ENCODE measurements around the gene PPP1R1B. TPM values are rescaled to one million over a fixed set of nuclear protein-coding genes. Genes with fewer than 3 reads are reported as not detected.

PPP1R1B gene
- total RNA-seq, 2 donors from 2014 or later, result not detected

DNA sequence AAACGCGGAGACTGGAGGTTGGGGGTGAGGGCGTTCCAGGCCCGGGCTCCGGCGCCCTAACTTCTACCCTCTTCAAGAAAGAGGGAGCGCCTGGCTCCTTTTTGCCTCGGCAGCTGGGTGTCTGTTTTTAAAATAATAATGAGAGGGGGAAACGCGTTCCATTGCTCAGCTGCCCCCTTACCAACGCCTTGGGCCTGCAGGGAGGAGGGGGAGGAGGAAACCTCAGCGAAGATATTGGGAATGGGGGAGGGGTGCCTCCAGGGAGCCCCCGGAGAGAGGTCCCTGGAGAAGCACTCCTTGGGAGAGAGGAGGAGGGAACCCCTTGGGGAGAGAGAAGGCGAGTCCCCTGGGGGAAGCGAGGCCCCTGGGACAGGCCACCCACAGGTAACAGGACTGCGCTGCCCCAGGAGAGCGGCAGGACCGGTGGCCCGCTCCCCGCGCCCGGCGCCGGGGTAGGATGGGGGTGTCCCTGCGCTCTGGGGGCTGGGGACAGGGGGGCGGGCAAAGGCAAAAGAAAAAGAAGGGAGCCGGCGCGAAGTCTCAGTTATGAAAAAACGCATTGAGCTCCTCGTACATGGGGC, 21.8 kb upstream of the PPP1R1B start:
- H3K4me1 Mint-ChIP-seq (ENCODE audit: low read depth), result peaks cover 26% of the 10 kb centered on the region
- no peak for DNase-seq
- H3K9me3 Mint-ChIP-seq, result no peaks in the 10 kb centered on the region
- no peak overlapping the region for H3K27ac Mint-ChIP-seq
- no peaks in the 10 kb centered on the region for H3K36me3 Mint-ChIP-seq (ENCODE audit: insufficient read depth in 2 of 2)
- peaks cover 70% of the 10 kb centered on the region for H3K27me3 Mint-ChIP-seq (ENCODE audit: low read depth)
- H3K4me3 Mint-ChIP-seq, result peak overlapping the region; percentile 52 to 62
- peak; percentile 16 to 20 for ATAC-seq (replicated peaks in 1 of 2)

DNA sequence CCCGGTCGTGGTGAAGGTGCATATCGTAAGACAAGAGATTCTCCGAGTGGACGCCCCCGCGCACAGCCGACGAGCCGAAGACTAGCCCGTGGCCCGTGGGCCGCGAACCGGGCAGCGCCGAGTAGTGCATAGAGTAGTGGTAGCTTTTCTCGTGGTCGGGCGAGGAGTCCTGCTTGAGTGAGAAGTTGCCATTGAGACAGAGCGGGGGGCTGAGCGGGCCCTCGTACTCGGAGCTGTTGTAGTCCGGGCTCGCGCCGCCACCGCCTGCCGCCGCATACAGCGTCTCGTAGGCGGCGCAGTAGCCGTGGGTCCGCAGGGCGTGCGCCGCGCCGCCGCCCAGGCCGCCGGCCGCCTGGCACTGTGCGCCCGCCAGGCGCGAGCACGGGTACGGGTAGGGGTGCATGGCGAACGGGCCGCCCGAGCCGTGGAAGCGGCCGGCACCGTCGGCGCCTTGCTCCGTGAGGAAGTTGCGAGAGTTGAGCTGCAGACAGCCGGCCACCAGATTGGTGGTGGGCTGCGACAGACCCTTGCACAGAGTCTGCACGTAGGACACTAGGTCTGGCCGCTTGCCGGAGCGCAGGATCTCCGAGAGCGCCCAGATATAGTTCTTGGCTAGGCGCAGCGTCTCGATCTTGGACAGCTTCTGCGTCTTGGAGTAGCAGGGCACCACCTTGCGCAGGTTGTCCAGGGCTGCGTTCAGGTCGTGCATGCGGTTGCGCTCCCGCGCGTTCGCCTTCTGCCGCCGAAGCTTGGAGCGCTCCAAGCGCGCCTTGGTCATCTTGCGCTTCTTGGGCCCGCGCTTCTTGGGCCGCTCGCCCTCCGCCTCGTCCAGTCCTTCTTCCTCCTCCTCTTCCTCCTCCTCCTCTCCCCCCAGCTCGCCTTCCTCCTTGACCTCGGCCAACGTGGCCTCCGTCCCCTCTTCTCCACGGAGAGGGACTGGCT, 21.0 kb upstream of the PPP1R1B start:
- Mint-ChIP-seq H3K36me3 (ENCODE audit: insufficient read depth in 2 of 2) (no peaks in the 10 kb centered on the region), H3K4me1 (ENCODE audit: low read depth) (peaks cover 22% of the 10 kb centered on the region), H3K27ac (no peak overlapping the region), H3K27me3 (ENCODE audit: low read depth) (peaks cover 62% of the 10 kb centered on the region), H3K9me3 (no peaks in the 10 kb centered on the region), H3K4me3 (peak overlapping the region; percentile 52 to 62)
- DNase-seq (peak in 1 of 2 donors; percentile 21), ATAC-seq (replicated peaks in 1 of 2) (peak; percentile 36 to 50)

DNA sequence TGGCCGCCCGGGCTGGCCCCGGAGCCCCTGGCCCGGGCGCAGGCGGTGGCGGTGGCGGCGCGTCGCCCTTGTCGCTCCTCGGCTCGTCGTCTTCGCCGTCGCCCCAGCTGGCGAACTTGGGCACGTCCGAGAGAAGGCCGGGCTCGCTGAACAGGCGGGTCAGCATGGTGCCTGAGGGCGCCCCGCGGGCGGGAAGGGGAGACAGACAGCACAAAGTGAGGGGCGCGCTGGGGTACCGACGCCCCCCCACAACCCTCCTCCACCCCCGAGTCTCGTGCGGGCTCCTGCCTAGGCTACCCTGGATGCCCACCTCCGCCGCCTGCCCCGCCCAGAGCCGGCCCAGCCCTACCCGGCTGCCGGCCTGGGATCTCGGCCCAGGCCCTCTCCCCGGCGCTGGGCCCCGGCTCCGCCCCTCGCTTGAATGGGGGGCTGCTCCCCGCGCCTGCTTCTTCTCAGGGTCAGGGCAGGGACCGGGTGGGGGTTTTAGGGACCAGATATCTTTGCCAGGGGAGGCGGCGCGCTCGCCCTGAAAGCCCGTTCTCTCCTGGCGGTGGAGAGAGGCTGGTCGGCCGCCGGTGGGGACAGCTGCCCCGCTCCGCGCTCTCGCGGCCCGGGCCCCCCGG, 20.2 kb upstream of the PPP1R1B start:
- ATAC-seq (replicated peaks in 1 of 2) (peak in 1 of 2 donors; percentile 25), DNase-seq (no peak)
- H3K27ac Mint-ChIP-seq, result no peak overlapping the region
- H3K9me3 Mint-ChIP-seq, result no peaks in the 10 kb centered on the region
- H3K36me3 Mint-ChIP-seq (ENCODE audit: insufficient read depth in 2 of 2), result no peaks in the 10 kb centered on the region
- H3K27me3 Mint-ChIP-seq (ENCODE audit: low read depth), result peaks cover 60% of the 10 kb centered on the region
- H3K4me3 Mint-ChIP-seq, result peak overlapping the region; percentile 36 to 62
- H3K4me1 Mint-ChIP-seq (ENCODE audit: low read depth), result peaks cover 16% of the 10 kb centered on the region

DNA sequence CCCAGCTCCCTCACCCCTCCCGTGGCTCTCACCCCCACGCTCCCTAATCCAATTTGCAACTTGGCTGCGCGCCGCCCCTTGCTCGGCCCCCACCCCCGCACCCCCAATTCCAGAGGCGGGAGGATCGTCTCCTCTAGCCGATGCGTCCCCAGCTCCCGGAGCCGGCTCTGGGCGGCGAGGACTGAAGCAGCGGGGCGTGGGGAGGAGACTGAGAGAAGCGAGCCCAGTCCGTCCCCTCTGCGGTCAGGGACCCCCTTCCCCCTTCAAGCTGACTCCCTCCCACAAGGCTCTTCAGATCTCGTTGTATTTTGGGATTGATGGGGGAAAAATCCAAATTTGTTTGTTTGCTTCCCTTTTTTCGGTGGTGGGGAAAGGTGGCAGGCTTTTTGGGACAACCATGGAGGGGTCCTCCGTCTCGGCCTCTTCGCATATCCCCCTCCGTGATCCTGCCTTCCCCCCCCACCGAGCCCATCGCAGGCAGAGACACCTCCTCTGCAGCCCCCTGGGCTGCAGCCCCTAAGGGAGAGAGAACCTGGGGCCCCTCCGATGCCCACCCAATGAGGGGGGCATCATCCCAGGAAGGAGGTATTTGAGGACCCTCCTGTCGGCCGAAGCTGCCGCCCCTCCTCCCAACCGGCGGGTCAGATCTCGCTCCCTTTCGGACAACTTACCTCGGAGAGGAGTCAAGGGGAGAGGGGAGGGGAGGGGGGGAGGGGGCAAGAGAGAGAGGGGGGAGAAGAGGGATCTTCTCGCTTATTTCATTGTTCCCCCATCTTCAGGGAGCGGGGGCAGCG, 19.5 kb upstream of the PPP1R1B start:
- Mint-ChIP-seq H3K4me1 (ENCODE audit: low read depth) (peaks cover 16% of the 10 kb centered on the region), H3K9me3 (no peaks in the 10 kb centered on the region), H3K27me3 (ENCODE audit: low read depth) (peaks cover 53% of the 10 kb centered on the region), H3K27ac (no peak overlapping the region), H3K36me3 (ENCODE audit: insufficient read depth in 2 of 2) (no peaks in the 10 kb centered on the region), H3K4me3 (peak overlapping the region; percentile 36 to 57)
- ATAC-seq (replicated peaks in 1 of 2) (no peak), DNase-seq (no peak)

DNA sequence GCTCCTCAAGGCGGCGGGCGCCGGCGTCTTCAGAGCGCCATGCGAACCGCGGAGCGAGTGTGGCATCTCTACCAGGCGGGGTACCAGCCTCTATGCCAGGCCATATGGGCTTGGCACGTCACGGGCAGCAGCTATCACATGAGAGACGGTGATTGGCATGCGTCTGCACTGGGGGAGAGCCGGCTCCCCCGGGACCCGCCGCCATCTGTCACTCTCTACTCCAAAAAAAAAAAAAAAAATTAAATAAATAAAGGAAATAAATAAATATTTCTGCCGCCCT, 19.0 kb upstream of the PPP1R1B start, which contains the start of gene NEUROD2:
NEUROD2 (minus strand) TSS at position 70 of the 280 bp plus-strand sequence. CDS start 1,321 bp downstream, outside the sequence.
- Mint-ChIP-seq H3K4me1 (ENCODE audit: low read depth) (peaks cover 16% of the 10 kb centered on the region), H3K9me3 (no peaks in the 10 kb centered on the region), H3K27ac (no peak within 1 kb of the TSS), H3K4me3 (peak within 1 kb of the TSS; percentile 36 to 57), H3K27me3 (ENCODE audit: low read depth) (peaks cover 47% of the 10 kb centered on the region), H3K36me3 (ENCODE audit: insufficient read depth in 2 of 2) (no peaks in the 10 kb centered on the region)
- DNase-seq, result no peak
- ATAC-seq (replicated peaks in 1 of 2), result no peak

DNA sequence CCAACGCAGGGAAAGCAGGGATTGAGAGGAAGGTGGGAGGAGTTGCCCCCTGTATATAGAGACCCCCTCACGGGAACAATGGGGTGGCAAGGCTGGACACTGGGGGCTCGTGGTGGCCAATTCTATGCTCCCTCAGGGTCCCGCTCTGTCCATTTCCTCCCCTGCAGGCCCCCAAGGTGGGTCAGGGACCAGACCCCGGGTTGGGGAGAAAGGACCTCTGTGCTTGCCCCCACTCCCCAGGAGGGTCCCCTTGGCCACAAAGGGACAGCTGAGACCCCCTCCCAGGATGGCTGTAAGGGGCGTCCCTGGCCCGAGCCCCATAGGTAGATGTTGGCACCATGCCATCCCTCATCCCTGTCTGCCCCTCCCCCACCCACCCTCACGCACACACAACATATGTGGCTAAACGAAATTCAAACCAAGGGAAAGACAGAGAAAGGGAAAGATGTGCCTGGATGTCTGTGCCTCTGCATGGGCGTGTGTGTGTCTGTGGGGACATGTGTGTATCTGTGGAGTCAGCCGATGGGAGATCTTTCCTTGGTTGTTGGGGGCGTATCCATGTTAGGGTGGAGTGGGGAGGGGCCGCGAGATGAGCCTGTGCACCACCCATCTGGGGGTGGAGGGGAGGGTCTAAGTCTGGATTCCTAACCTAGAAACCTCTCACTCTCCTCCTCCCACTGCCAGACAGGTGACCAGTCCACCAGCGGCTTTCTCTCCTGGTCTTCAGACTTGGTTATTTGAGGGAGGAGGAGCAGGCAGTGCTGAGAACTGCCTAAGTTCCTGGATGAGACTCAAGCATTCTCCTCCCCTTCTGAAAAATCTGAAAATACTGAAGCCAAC, 18.4 kb upstream of the PPP1R1B start:
- no peak overlapping the region for H3K4me3 Mint-ChIP-seq
- DNase-seq (no peak), ATAC-seq (replicated peaks in 1 of 2) (no peak)
- no peaks in the 10 kb centered on the region for H3K36me3 Mint-ChIP-seq (ENCODE audit: insufficient read depth in 2 of 2)
- peaks cover 42% of the 10 kb centered on the region for H3K27me3 Mint-ChIP-seq (ENCODE audit: low read depth)
- no peaks in the 10 kb centered on the region for H3K9me3 Mint-ChIP-seq
- H3K4me1 Mint-ChIP-seq (ENCODE audit: low read depth), result peaks cover 11% of the 10 kb centered on the region
- no peak overlapping the region for H3K27ac Mint-ChIP-seq

DNA sequence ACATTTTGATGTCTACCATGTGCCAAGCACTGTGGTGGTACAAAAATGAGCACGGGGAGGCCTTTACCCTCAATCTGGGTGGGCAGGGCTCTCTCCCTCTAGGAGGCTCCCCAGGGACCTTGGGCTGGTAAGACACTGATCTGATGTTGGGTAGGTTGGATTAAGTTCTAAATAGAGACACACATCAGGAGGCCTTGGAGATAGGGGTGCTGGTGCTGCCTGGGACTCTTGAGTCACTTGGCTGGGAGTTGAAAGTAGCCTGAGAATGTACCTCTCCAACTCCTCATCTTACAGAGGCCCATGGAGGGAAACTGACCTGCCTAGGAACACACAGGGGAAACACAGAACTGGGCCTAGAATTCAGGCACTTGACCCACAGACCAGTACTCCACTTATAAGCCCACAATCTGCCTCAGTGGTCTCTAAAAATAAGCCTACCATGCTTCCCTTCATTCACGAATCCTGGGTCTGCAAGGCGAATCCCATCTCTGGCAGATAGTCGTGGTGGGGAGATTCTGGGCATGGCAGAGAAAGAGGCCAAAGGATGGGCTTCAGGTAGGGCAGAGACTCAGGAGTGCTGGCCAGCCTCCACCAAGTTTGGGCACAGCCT, 17.2 kb upstream of the PPP1R1B start:
- Mint-ChIP-seq H3K4me1 (ENCODE audit: low read depth) (peaks cover 6% of the 10 kb centered on the region), H3K36me3 (ENCODE audit: insufficient read depth in 2 of 2) (no peaks in the 10 kb centered on the region), H3K9me3 (no peaks in the 10 kb centered on the region), H3K4me3 (no peak overlapping the region), H3K27me3 (ENCODE audit: low read depth) (peaks cover 36% of the 10 kb centered on the region), H3K27ac (no peak overlapping the region)
- DNase-seq, result no peak
- no peak for ATAC-seq (replicated peaks in 1 of 2)

DNA sequence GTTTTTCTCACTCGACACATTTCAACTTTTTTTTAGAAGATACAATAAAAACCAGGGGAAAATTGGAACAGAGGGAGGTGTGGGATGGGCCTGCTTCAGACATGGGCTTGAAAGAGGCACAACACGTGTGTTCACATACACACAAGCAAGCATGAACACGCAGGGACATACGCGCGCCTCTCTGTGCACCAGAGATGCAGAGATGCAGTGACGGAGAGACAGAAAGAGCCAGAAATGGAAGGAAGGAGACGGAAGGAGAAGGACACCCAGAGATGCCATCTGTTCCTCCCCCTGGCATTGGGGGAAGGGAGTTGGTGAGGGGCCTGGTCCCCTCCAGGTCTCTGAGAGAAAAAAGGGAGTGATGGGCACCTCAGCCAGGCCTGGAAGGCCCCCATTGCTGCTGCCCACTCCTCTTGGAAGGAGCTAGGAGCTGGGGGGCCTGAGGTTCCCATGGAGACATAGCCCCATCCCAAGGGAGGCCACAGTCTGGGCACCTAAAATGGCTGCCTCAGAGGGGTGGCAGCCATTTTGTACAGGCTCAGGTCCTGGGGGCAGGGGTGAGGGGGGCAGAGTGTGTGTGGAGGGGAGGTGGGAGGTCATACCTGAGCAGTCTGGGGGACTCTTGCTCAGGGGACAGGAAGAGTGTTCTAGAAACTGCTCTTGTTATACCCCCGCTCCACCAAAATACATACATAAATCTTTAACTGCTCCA, 15.2 kb upstream of the PPP1R1B start:
- H3K27me3 Mint-ChIP-seq (ENCODE audit: low read depth), result peaks cover 42% of the 10 kb centered on the region
- ATAC-seq (replicated peaks in 1 of 2) (no peak), DNase-seq (no peak)
- H3K4me3 Mint-ChIP-seq, result no peak overlapping the region
- peaks cover 6% of the 10 kb centered on the region for H3K4me1 Mint-ChIP-seq (ENCODE audit: low read depth)
- no peaks in the 10 kb centered on the region for H3K36me3 Mint-ChIP-seq (ENCODE audit: insufficient read depth in 2 of 2)
- H3K9me3 Mint-ChIP-seq, result no peaks in the 10 kb centered on the region
- no peak overlapping the region for H3K27ac Mint-ChIP-seq

DNA sequence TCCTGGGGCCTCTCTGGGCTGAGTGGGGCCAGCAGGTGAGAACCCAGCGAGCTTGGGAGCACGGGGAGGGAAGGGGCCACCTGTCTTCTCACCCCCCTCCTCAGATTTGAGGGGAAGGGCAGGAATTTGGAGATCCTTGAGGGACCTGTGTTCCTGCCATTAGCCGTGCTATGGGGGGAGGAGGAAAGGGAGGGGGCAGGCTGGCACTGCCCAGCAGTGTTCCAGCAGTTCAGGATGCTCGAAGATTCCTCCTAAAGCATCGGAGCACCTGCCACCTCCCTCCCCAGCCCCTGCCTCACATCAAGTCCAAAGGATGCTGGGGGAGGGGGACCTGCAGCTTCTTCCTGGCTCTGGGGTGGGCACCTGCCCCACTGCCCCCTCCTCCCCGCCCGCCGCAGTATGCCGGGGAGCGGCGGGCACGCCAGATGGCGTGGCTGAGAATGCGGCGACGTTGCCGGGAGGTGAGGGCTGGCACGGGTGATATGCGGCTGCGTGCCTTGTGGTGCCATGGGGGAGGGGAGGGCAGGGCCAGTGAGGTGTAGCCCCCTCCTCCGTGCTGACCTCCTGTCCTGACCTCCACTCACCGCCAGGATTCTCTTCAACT, 14.4 kb upstream of the PPP1R1B start:
- Mint-ChIP-seq H3K4me3 (no peak overlapping the region), H3K9me3 (no peaks in the 10 kb centered on the region), H3K27ac (no peak overlapping the region), H3K27me3 (ENCODE audit: low read depth) (peaks cover 38% of the 10 kb centered on the region), H3K4me1 (ENCODE audit: low read depth) (peaks cover 2% of the 10 kb centered on the region), H3K36me3 (ENCODE audit: insufficient read depth in 2 of 2) (no peaks in the 10 kb centered on the region)
- DNase-seq (no peak), ATAC-seq (replicated peaks in 1 of 2) (no peak)

DNA sequence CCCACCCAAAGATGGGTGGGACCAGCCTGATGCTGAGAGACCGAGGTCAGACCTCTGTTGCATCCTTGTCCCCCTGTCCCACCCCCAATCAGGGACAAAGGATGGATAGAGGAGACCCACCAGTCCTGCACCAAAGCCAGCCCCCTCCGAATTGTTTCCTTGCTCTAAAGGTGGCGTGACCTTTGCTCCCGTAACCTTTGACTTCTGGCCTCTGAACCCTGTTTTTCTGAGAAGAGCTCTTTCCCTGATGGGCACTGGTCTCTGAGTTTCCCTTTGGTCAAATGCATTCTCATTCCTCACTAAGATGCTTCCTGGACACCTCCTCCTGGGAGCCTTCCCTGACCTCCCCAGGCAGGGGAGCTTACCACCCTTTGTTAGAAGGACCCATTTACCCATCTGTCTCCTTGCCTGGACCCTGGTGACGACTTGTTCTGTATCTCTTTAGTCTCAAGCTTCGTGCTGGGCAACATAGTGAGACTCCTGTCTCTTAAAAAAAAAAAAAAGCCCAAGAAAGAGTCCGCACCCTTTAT, 13.8 kb upstream of the PPP1R1B start:
- no peaks in the 10 kb centered on the region for H3K4me1 Mint-ChIP-seq (ENCODE audit: low read depth)
- H3K36me3 Mint-ChIP-seq (ENCODE audit: insufficient read depth in 2 of 2), result no peaks in the 10 kb centered on the region
- H3K27ac Mint-ChIP-seq, result no peak overlapping the region
- H3K9me3 Mint-ChIP-seq, result no peaks in the 10 kb centered on the region
- ATAC-seq (replicated peaks in 1 of 2), result no peak
- H3K4me3 Mint-ChIP-seq, result no peak overlapping the region
- no peak for DNase-seq
- peaks cover 37% of the 10 kb centered on the region for H3K27me3 Mint-ChIP-seq (ENCODE audit: low read depth)

DNA sequence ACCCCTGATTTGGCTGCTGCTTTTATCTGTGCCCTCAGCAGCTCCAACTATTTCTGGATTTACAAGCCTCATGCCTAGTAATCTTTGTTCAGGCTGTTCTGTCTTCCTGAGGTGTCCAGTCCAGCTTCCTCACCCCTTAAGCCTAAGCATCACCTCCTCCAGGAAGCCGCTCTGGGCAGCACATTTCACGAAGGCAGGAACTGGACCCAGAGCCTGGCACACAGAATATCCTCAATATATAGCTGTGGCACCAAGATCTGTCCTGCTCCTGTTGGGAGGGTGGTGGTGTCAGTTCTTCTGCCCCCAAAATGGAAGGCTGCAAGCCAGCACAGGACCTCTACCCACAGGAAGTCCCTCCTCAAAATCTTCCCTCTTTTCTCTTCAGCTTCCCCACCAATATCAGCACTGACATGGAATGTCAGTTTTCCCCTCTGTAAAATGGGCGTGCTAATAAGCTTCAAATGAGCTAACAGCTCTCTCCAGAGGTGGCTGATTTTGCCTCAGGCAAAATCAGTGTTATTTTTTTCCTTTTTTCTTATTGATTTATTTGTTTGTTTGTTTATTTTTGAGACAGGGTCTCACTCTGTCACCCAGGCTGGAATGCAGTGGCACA, 12.1 kb upstream of the PPP1R1B start:
- ATAC-seq (replicated peaks in 1 of 2), result no peak
- Mint-ChIP-seq H3K27me3 (ENCODE audit: low read depth) (peaks cover 26% of the 10 kb centered on the region), H3K36me3 (ENCODE audit: insufficient read depth in 2 of 2) (no peaks in the 10 kb centered on the region), H3K4me1 (ENCODE audit: low read depth) (no peaks in the 10 kb centered on the region), H3K4me3 (no peak overlapping the region), H3K27ac (no peak overlapping the region), H3K9me3 (no peaks in the 10 kb centered on the region)
- DNase-seq, result no peak
